Measurements from ENCODE around the gene PTPRCAP.
A peak's percentile ranks its signal among the peaks of the same experiment; 100 is the strongest.

DNA sequence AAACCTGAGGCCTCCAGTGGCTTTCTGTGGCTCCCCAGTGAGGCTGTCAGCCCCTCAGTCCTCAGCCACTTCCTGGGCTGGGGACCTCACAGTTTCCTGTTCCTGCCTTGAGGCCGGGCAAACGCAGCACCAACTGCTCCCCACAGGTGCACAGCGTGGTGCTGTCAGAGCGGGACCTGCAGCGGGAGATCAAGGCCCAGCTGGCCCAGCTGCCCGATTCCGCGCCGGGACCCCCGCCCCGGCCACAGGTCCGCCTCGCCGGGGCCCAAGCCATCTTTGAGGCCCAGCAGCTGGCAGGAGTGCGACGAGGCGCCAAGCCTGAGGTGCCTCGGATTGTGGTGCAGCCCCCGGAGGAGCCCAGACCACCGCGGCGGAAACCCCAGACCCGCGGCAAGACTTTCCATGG is 28.2 kb downstream of the PTPRCAP start:
- TF ChIP-seq CTCF (IDR thresholded peaks at IDR 0.05) (no peak), EP300 (IDR thresholded peaks at IDR 0.05) (no peak), POLR2AphosphoS5 (IDR thresholded peaks at IDR 0.05) (peak in 1 of 2 donors; percentile 16), POLR2A (IDR thresholded peaks at IDR 0.05) (no peak)
